ENCODE measurements around the gene CTDSPL.

DNA sequence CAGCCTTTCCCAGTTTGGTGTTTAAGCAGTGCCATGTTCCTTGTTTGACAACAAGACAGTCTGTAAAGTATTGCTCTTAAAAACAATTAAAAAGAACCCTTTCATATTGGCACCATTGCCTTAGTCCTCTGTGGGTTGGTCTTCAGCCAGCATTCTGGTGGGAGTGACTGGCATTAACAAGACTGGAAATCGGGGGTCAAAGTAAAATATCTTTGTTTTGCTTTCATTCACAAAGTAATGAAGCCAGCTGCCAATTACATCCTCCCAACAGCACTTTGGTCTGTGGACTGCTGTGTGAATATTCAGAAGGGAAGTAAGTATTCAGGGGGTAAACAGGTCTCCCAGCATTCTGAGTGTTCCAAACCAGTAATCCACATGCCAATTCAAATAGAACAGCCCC lies 120.7 kb downstream of the CTDSPL start:
- TF ChIP-seq, protein P1, sequence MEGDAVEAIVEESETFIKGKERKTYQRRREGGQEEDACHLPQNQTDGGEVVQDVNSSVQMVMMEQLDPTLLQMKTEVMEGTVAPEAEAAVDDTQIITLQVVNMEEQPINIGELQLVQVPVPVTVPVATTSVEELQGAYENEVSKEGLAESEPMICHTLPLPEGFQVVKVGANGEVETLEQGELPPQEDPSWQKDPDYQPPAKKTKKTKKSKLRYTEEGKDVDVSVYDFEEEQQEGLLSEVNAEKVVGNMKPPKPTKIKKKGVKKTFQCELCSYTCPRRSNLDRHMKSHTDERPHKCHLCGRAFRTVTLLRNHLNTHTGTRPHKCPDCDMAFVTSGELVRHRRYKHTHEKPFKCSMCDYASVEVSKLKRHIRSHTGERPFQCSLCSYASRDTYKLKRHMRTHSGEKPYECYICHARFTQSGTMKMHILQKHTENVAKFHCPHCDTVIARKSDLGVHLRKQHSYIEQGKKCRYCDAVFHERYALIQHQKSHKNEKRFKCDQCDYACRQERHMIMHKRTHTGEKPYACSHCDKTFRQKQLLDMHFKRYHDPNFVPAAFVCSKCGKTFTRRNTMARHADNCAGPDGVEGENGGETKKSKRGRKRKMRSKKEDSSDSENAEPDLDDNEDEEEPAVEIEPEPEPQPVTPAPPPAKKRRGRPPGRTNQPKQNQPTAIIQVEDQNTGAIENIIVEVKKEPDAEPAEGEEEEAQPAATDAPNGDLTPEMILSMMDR (IDR thresholded peaks at IDR 0.05; ENCODE audit: poor library complexity) = no peak
- TF ChIP-seq EZH2 (IDR thresholded peaks at IDR 0.05; ENCODE audit: borderline replicate concordance) = no peak
